Epithelial cell of proximal tubule (primary cell): Measurements from ENCODE around the gene OR6N1. TPM values are rescaled to one million over a fixed set of nuclear protein-coding genes. Genes with fewer than 3 reads are reported as not detected.
A peak's percentile ranks its signal among the peaks of the same experiment; 100 is the strongest.

Experiments used
- DNase-seq: peaks from one replicate; pipeline ENCODE4 v3.0.0-alpha.2; 2011; ENCODE audit warnings: low read depth
- H3K4me3 ChIP-seq: 2 replicates; pipeline ENCODE4 v1.5.1; 2011; ENCODE audit warnings: low read depth, mild to moderate bottlenecking, low read length
- total RNA-seq: library from RNA; depleted of rRNA; stranded (reverse); fragments of >200 nt; gene quantifications from 2 replicates; pipeline ENCODE4 v1.2.3, GENCODE V29; 2015
- TF ChIP-seq, protein P1 (sequence below): conservative IDR thresholded peaks from 2 replicates; pipeline ENCODE4 v1.5.1; 2012; ENCODE audit warnings: low read depth, mild to moderate bottlenecking, low read length

OR6N1 gene
- total RNA-seq, 1 donor from 2014 or later = not detected

DNA sequence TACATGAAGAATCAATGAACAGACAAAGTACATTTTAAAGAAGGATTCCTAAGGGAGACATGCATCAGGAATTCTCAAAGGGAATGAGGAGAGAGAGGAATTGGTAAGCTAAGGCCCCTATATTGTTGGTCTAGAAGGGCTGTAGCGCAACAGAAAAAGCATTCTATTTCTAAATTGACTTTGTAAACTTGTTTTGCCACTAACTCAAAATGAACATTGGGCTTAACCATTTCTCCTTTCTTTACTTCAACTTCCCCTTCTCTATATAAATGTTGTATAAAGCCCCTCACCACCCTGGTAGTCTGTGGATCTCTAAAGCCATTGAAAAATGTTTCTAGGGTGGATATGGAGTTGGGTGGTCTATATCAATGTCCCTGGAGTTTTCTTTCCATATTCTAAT, 29.4 kb upstream of the OR6N1 start:
- no peak overlapping the region for H3K4me3 ChIP-seq
- no peak for DNase-seq
- TF ChIP-seq, protein P1, sequence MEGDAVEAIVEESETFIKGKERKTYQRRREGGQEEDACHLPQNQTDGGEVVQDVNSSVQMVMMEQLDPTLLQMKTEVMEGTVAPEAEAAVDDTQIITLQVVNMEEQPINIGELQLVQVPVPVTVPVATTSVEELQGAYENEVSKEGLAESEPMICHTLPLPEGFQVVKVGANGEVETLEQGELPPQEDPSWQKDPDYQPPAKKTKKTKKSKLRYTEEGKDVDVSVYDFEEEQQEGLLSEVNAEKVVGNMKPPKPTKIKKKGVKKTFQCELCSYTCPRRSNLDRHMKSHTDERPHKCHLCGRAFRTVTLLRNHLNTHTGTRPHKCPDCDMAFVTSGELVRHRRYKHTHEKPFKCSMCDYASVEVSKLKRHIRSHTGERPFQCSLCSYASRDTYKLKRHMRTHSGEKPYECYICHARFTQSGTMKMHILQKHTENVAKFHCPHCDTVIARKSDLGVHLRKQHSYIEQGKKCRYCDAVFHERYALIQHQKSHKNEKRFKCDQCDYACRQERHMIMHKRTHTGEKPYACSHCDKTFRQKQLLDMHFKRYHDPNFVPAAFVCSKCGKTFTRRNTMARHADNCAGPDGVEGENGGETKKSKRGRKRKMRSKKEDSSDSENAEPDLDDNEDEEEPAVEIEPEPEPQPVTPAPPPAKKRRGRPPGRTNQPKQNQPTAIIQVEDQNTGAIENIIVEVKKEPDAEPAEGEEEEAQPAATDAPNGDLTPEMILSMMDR = no peak

DNA sequence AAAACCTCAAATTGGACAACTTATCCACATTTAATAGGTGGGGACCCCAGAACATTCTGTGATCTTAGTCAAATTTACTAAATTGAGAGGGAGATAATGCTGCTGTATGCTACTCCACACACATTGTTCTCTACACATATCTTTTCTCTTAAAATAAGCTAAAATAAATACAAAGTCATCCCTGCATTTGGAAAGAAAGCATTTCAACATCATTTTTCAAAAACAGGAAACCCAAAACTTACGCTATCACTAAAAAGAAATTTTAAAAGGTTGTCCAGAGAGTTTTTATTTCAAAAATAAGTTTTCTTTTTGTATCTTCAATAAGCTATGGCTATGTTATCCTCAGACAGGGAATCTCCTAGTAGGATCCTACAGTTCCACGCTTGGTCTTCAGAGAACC, 28.5 kb upstream of the OR6N1 start:
- TF ChIP-seq, protein P1 = no peak
- no peak overlapping the region for H3K4me3 ChIP-seq
- DNase-seq = no peak

DNA sequence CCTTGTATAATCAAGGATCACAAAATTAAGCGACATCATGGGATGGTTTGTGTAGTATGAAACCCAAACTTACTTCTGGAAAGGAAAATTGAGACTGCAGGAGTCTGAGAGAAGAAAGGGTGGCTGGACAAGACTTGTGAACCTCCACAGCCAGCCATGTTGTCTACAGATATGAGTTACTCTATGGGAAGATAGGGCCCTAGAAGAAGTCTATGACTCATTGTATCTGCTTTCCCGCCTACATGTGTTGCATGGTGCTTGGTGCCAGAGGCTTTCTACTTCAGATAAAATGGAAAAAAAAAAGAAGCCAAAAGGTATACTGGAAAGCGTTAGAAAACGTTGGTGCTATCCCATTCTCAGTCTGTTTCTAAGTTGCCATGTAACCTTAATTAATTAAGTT, 27.7 kb upstream of the OR6N1 start:
- DNase-seq = no peak

DNA sequence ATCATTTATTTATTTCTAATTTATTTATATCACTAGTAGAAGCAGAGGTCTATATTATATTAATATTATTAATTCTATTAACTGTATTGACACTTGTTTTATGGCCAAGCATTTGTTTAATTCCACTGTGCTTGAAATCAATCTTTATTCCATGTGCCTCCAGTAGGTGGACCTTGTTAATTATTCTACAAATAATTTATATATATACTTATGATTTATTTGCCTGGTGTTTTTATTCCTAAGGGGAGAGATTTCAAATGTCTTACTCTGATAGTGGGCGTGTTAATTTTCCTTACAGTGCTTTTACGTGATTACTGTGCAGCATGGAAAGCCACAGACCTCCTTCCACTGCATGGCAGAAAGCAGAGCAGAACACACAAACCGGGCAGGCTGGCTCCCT, 26.5 kb upstream of the OR6N1 start:
- H3K4me3 ChIP-seq = no peak overlapping the region
- DNase-seq = no peak
- TF ChIP-seq, protein P1 = peak; percentile 19

More for the DNA sequence above, 27.7 kb upstream of the OR6N1 start:
- no peak overlapping the region for H3K4me3 ChIP-seq
- TF ChIP-seq, protein P1 = no peak

DNA sequence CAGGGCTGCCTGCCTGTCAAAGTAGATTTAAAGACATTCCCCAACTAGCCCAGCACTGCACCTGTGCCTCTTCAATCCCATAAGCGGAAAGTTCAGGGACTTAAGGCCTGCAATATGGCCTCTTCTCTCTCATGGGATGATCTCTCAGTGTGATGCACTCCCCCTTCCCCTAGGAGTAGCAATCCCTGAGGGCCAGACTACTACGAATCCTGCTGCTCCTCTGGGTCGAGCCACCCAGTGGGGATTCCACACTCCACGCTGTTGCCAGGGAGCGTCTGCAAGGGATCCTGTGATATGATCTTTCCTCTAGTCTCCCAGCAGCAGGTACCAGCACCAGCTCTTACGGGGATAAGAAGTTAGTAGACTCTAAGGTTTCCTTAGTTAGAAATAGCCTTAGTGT, 22.3 kb upstream of the OR6N1 start:
- DNase-seq = no peak
- no peak overlapping the region for H3K4me3 ChIP-seq
- TF ChIP-seq, protein P1 = no peak

DNA sequence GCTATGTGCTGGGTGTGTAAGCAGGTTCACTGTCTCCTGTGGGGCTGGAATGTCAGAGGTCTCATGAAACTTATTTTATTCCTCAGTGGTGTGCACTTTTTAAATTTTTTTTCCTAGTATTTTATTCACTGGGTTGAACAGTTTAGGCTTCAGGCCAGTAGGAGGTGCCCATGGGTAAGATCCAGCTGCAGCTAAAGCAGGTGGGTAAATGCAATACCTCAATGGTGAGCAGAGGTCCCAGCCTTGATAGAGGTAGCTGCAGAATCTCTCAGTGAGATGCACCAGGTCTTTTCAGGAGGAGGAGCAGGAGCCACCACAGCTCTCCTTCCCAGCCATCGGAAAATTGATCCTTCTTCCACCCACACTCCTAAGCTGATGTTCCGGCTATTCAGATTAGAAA, 21.6 kb upstream of the OR6N1 start:
- no peak for DNase-seq
- H3K4me3 ChIP-seq = no peak overlapping the region
- TF ChIP-seq, protein P1 = peak; percentile 50

DNA sequence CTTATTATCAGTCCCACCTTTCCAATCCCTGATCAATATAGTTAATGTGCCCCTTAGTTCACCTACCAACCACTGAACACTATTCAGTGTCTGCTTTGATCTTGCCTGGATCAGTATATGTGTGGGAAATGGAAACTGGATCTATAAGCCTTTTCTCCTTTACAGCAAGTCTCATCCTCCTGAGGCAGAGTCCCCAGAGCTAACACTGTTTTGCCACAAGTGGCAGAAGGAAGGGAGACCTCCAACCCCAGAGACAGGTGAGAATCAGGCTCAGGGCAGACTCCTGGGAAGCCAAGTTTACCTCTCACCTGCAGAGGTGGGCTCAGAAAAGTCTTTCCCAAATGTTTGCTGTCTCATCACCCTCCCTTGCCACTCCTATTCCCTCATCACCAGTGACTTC, 9.1 kb upstream of the OR6N1 start, which contains the start of gene OR6N2:
Gene OR6N2 (minus strand): TSS at position 101 of the 400 bp plus-strand sequence. CDS start 3,569 bp downstream, outside the sequence.
- TF ChIP-seq, protein P1 = no peak
- no peak for DNase-seq
- no peak within 1 kb of the TSS for H3K4me3 ChIP-seq
